ENCODE data around the gene OLFM1. TPM values are rescaled to one million over a fixed set of nuclear protein-coding genes. Genes with fewer than 3 reads are reported as not detected.
"Not testable (repeated sequence)": the region's sequence is repeated elsewhere in the genome, so short reads cannot be mapped to it uniquely, and the experiment has no call there.

OLFM1 gene
- total RNA-seq, 1 donor from 2014 or later, result 1.8 TPM

DNA sequence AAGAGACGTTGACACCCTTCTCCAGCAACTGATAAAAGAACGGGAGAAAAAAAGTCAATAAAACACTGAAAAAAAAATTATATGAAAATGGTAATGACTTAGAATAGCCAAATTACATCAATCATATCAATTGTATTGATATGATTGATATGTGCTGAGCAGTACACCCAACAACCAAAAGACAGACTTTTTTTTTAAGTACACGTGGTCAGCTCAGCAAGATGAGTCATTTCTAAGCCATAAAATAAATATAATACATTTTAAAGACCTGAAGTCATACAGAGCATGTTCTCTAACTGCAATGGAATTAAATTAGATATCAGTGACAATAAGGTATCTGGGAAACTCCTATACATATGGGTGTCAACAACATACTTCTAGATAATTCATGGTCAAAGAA is 30.9 kb upstream of the OLFM1 start:
- ATAC-seq, result no peak

GRCh38 chr9:135060461-135061116 is 26.9 kb upstream of the OLFM1 start:
- no peak for ATAC-seq
- no peak for DNase-seq (ENCODE audit: low spot score)

More for the DNA sequence above, 30.9 kb upstream of the OLFM1 start:
- DNase-seq (ENCODE audit: low spot score), result no peak

DNA sequence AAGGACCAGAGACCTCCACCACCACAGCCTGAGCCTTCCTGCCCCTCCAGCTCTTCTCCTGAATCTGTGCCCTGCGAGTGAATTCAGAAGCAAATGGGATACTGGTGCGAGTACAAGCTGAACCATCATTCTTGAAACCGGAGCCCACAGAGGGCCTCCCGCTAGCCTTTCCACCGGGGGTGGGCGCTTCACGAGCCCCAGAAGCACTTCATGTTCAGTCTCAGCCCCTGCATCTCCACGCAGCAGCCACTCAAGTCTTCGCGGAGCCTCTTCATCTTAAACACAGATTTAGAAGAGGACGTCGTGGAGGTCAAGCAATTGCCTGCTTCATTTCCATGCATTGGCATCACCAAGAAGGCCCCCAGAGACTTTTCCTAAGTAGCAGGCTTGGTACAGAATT is 26.0 kb upstream of the OLFM1 start:
- ATAC-seq (no peak), DNase-seq (ENCODE audit: low spot score) (no peak)

DNA sequence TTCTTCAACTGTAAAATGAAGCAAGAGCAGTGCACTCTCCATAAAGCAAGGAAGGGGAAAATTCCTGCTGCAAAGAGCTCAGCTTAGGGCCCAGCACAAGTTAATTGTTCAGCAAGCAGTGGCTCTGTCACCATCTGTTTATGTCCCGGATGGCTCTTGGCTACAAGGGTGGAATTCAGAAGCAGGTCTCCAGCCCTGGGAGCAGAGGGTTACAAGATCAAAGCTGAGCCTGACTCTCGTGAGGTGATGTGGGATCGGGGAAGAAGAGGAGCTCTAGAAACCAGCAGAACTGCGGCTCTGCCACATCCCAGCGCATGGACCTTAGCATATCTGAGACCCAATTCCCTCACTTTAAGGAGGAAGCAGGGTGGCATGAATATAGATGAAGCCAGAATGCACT is 25.2 kb upstream of the OLFM1 start:
- no peak for ATAC-seq
- no peak for DNase-seq (ENCODE audit: low spot score)

DNA sequence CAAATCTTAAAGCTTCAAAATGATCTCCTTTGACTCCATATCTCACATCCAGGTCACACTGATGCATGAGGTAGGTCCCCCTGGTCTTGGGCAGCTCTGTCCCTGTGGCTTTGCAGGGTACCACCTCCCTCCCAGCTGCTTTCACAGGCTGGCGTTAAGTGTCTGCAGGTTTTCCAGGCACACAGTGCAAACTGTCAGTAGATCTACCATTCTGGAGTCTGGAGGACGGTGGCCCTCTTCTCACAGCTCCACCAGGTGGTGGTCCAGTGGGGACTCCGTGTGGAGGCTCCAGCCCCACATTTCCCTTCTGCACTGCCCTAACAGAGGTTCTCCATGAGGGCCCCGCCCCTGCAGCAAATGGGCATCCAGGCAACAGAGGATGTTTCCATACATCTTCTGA is 24.0 kb upstream of the OLFM1 start:
- ATAC-seq; DNase-seq (ENCODE audit: low spot score): not testable (repeated sequence)

DNA sequence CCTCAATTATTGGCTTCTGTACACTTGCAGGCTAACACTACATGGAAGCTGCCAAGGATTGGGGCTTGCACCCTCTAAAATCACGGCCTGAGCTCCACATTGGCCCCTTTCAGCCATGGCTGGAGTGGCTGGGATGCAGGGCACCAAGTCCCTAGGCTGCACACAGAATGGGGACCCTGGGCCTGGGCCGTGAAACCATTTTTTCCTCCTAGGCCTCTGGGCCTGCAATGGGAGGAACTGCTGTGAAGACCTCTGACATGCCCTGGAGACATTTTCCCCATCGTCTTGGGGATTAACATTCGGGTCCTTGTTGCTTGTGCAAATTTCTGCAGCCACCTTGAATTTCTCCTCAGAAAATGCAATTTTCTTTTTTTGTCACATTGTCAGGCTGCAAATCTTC is 23.6 kb upstream of the OLFM1 start:
- not testable (repeated sequence) for DNase-seq (ENCODE audit: low spot score); ATAC-seq

DNA sequence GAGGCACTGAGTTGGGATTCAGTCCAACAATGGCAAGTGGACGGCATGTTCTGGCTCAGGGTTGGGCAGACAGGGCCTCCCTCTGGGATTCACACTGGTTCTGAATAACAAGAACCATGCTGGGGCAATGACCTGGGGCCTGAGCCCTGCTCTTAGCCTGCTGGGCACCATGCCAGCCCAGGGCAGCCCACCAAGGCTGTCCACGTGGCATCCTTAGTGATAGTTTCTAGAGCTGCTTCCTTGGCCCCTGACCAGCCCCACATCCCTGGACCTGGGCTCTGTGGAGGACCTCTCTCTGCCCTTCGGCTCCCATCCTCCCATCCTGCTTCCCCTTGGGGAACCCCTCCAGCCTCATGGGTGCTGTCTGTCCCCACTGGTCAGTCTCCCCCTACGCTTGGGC is 22.3 kb upstream of the OLFM1 start:
- ATAC-seq (no peak), DNase-seq (ENCODE audit: low spot score) (no peak)

- no peak for DNase-seq (ENCODE audit: low spot score)
- no peak for ATAC-seq
Measured at GRCh38 chr9:135065804-135066203, 21.7 kb upstream of the OLFM1 start.

- ATAC-seq (no peak), DNase-seq (ENCODE audit: low spot score) (no peak)
Measured at GRCh38 chr9:135066291-135066690, 21.2 kb upstream of the OLFM1 start.

GRCh38 chr9:135067096-135067710 is 20.3 kb upstream of the OLFM1 start:
- ATAC-seq (no peak), DNase-seq (ENCODE audit: low spot score) (no peak)

DNA sequence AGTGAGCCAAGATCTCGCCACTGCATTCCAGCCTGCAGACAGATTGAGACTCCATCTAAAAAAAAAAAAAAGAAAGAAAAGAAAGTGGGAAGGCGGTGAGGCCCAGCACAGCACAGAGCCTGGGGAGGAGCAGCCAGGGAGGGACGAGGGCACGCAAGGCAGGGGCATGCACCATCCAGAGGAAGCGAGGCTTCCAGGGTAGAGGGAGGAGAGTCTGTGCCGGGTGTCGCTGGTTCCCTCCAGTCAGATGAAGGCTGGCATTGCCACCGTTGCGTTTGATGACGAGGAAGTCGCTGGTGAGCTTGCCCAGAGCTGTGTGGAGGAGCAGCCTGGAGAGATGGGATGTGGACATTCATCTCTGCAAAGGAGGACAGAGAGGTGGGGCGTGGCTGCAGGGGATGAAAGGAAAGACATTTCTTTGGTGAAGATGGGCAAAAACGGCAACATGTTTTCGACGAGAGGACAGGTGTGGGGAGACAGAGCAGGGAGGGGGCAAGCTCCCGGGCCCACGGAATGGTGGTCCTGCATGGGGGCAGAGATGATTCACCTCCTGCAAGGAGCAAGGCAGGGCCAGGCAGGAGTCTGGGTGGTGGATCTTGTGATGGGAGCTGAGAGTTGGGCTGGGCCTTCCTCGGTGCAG is 18.6 kb upstream of the OLFM1 start:
- no peak for DNase-seq (ENCODE audit: low spot score)

GRCh38 chr9:135069558-135070197 is 17.8 kb upstream of the OLFM1 start:
- ATAC-seq (no peak), DNase-seq (ENCODE audit: low spot score) (no peak)

More for the DNA sequence above, 18.6 kb upstream of the OLFM1 start:
- ATAC-seq, result no peak

GRCh38 chr9:135070198-135070951 is 17.1 kb upstream of the OLFM1 start:
- ATAC-seq, result no peak
- DNase-seq (ENCODE audit: low spot score), result no peak

DNA sequence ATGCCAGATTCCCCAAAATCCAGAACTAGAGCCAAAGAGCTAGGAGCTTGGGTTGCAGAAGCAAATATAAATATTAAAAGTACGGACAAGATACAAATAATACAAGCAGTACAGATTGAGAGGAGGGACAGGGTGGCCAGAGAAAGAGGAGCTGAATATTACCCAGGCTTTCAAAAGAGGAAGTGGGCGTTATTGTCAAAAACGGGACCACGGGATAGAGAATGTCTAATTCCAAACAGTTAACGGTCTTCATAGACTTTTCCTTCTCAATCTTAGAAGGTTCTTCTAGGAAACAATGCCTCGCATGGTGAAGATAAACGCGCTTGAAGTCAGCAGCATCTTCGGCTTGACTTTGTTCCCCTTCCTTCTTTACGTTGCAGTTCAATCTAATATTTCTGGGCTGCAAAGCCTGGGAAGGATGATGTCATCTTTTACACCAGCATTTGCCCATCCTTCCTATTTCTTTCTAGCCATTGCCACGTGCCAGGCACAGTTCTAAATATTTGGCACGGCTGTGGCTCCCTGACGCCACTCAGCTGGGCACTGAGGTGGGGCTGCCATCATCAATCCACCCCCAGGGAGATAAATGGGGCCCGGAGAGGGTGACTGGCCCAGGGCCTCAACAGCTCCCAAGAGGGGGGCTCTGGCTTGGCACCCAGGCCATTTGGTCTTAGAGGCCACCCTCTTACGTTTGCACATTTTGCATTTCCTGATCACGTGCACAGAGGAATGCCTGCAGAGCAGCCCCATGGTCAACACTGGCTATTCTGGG is 16.3 kb upstream of the OLFM1 start:
- DNase-seq (ENCODE audit: low spot score) (no peak), ATAC-seq (no peak)

DNA sequence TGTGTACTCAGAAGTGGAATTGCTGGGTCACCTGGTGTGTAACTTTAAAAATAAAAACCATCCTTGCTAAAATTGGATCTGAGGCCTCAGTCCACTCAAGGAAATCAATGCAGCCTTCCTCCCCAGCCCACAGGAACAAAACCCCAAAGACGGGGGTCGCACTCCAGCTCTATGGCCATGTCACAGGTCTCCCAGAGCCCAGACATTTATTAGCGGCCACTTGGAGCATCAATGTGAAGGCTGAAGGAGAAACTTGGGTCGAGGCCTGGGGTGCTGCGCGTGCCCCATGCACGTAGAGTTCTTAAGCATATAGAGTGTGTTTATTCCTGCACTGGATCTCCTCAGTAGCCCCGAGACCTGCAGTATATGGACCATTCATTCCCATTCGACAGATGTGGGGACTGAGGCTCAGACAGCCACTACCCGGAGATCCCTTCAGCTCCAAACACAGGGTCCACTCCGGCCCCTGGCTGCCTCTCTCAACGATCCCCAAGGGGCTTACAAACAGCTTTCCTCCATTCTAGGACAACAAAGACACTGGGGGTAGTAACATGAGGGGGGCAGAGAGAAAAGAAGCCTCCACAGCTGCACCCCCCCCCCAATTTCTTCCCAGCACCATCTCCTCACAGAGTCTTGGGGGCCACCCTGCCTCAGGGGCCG is 14.3 kb upstream of the OLFM1 start:
- no peak for DNase-seq (ENCODE audit: low spot score)
- no peak for ATAC-seq

- DNase-seq (ENCODE audit: low spot score), result no peak
- ATAC-seq, result no peak
Measured at GRCh38 chr9:135073741-135074305, 13.6 kb upstream of the OLFM1 start.

DNA sequence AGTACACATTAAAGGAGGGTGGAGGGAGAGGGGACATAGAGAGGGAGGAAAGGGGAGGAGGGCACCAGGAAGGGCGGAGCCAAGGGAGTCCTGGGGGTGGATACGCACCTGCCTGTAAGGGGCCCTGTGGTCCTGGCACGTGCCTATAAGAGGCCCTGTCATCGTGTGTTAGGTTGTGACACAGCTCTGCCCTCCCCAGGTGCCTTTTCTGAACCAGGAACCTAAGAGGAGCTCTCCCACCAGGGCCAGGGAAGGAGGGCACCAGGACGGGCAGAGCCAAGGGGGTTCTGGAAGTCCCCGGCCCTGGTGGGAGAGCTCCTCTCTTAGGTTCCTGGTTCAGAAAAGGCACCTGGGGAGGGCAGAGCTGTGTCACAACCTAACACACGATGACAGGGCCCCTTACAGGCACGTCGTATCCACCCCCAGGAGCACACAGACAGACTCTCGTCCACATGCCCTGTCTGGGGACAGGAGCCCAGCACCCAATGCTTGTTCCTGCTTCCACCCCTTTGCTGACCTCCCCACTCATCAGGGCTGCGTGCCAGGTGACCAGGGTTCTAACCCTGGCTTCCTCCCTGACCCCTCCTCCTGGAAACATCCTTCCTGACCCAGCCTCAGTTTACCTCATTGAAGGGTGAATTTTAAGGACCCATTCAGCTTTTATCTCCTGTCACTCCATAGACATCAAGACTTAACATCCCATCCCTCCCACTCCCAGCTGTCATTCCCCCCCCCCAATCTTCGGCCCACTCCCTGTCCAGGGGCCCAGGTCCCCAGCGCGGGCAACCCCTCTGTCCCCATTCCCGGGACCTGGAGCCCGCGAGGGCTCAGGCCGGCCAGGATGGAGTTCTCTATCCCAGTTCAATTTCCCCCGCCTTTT is 12.9 kb upstream of the OLFM1 start:
- no peak for ATAC-seq
- peak; percentile 35 for DNase-seq (ENCODE audit: low spot score)
